Fibroblast of skin of abdomen (primary cell): ENCODE measurements around the gene ANKRD30A.
"Not testable (repeated sequence)": the region's sequence is repeated elsewhere in the genome, so short reads cannot be mapped to it uniquely, and the experiment has no call there.

ENCODE experiments used
- DNase-seq: peaks from one replicate; pipeline ENCODE4 v3.0.0-alpha.2; 2013

The ANKRD30A gene

GRCh38 chr10:37269554-37270256 is 144.3 kb downstream of the ANKRD30A start:
- DNase-seq = no peak

GRCh38 chr10:37275216-37275777 is 149.9 kb downstream of the ANKRD30A start:
- no peak for DNase-seq

- no peak for DNase-seq
Observed at GRCh38 chr10:37285063-37285462, 159.7 kb downstream of the ANKRD30A start.

GRCh38 chr10:37289833-37290464 is 164.6 kb downstream of the ANKRD30A start:
- no peak for DNase-seq

GRCh38 chr10:37301271-37301670 is 175.9 kb downstream of the ANKRD30A start:
- DNase-seq = no peak

GRCh38 chr10:37304036-37304435 is 178.6 kb downstream of the ANKRD30A start:
- DNase-seq = no peak

- no peak for DNase-seq
Observed at GRCh38 chr10:37314350-37314749, 189.0 kb downstream of the ANKRD30A start.

- DNase-seq = no peak
Observed at GRCh38 chr10:37314862-37315261, 189.5 kb downstream of the ANKRD30A start.

GRCh38 chr10:37344413-37344812 is 219.0 kb downstream of the ANKRD30A start:
- DNase-seq = no peak

GRCh38 chr10:37379991-37380390 is 254.6 kb downstream of the ANKRD30A start:
- DNase-seq = no peak

- no peak for DNase-seq
Observed at GRCh38 chr10:37381271-37381670, 255.9 kb downstream of the ANKRD30A start.

GRCh38 chr10:37384923-37385322 is 259.5 kb downstream of the ANKRD30A start:
- no peak for DNase-seq

GRCh38 chr10:37390926-37391325 is 265.5 kb downstream of the ANKRD30A start:
- DNase-seq = no peak

GRCh38 chr10:37400774-37401173 is 275.4 kb downstream of the ANKRD30A start:
- not testable (repeated sequence) for DNase-seq

GRCh38 chr10:37401225-37401624 is 275.8 kb downstream of the ANKRD30A start:
- DNase-seq = no peak

GRCh38 chr10:37403776-37404175 is 278.4 kb downstream of the ANKRD30A start:
- no peak for DNase-seq
